Astrocyte (in vitro differentiated cells and primary cell): ENCODE results near the gene SLC36A1. TPM values are rescaled to one million over a fixed set of nuclear protein-coding genes. Genes with fewer than 3 reads are reported as not detected.

Experiments
- DNase-seq: peaks from one replicate; pipeline ENCODE4 v3.0.0-alpha.2; 2010; ENCODE audit warnings: low read depth
- FAIRE-seq: peaks from 2 replicates; lab custom pipeline; 2011; peaks lifted over from hg19 to GRCh38; lab: Jason Lieb, UNC
- H2AFZ ChIP-seq: 2 replicates; pipeline ENCODE4 v1.6.0; 2012; ENCODE audit warnings: low read depth, low read length, inconsistent platforms
- H3K27ac ChIP-seq: 2 replicates; pipeline ENCODE4 v1.5.1; 2011; ENCODE audit warnings: low read depth, low read length, inconsistent platforms
- H3K27me3 ChIP-seq: 2 replicates; pipeline ENCODE4 v1.6.0; 2011; ENCODE audit warnings: low read length, inconsistent platforms; ENCODE audit not compliant: insufficient read depth
- H3K36me3 ChIP-seq: 2 replicates; pipeline ENCODE4 v1.5.1; 2011; ENCODE audit warnings: low read length, inconsistent platforms; ENCODE audit not compliant: insufficient read depth
- H3K4me1 ChIP-seq: 2 replicates; pipeline ENCODE4 v1.5.1; 2011; ENCODE audit warnings: low read length, inconsistent platforms; ENCODE audit not compliant: insufficient read depth
- H3K4me2 ChIP-seq: 2 replicates; pipeline ENCODE4 v1.6.0; 2012; ENCODE audit warnings: low read length, inconsistent platforms
- H3K4me3 ChIP-seq: 2 replicates; pipeline ENCODE4 v1.5.1; 2011; ENCODE audit warnings: low read depth, mild to moderate bottlenecking, low read length, inconsistent platforms; ENCODE audit not compliant: insufficient read depth
- H3K79me2 ChIP-seq: 2 replicates; pipeline ENCODE4 v1.6.0; 2012; ENCODE audit warnings: mild to moderate bottlenecking, low read length, inconsistent platforms; ENCODE audit not compliant: insufficient read depth
- H3K9ac ChIP-seq: 2 replicates; pipeline ENCODE4 v1.6.0; 2012; ENCODE audit warnings: mild to moderate bottlenecking, low read length, inconsistent platforms
- H3K9me3 ChIP-seq: 2 replicates; pipeline ENCODE4 v1.5.1; 2012; ENCODE audit warnings: low read depth, mild to moderate bottlenecking, low read length, inconsistent platforms; ENCODE audit not compliant: insufficient read depth
- H4K20me1 ChIP-seq: 2 replicates; pipeline ENCODE4 v1.6.0; 2012; ENCODE audit warnings: low read length, inconsistent platforms; ENCODE audit not compliant: insufficient read depth
- H3K27ac Mint-ChIP-seq: one replicate; pipeline ENCODE4 v1.8.0; 2021; ENCODE audit warnings: mild to moderate bottlenecking, mixed read lengths; ENCODE audit not compliant: unreplicated experiment
- H3K27me3 Mint-ChIP-seq: one replicate; pipeline ENCODE4 v1.8.0; 2021; ENCODE audit warnings: low read depth, mixed read lengths; ENCODE audit not compliant: unreplicated experiment
- H3K36me3 Mint-ChIP-seq: one replicate; pipeline ENCODE4 v1.8.0; 2021; ENCODE audit warnings: low read depth, mixed read lengths; ENCODE audit not compliant: unreplicated experiment
- H3K4me1 Mint-ChIP-seq: one replicate; pipeline ENCODE4 v1.8.0; 2021; ENCODE audit warnings: low read depth, mixed read lengths; ENCODE audit not compliant: unreplicated experiment
- H3K4me3 Mint-ChIP-seq: one replicate; pipeline ENCODE4 v1.8.0; 2021; ENCODE audit warnings: mild to moderate bottlenecking, moderate library complexity, mixed read lengths; ENCODE audit not compliant: unreplicated experiment
- H3K9me3 Mint-ChIP-seq: one replicate; pipeline ENCODE4 v1.8.0; 2021; ENCODE audit warnings: mild to moderate bottlenecking, mixed read lengths; ENCODE audit not compliant: unreplicated experiment
- EZH2 ChIP-seq: IDR thresholded peaks from 2 replicates; pipeline ENCODE4 v1.6.1; 2012; ENCODE audit warnings: mild to moderate bottlenecking, low read length, inconsistent platforms; ENCODE audit not compliant: insufficient read depth
- total RNA-seq: library from RNA; stranded (reverse); gene quantifications from 2 replicates; pipeline ENCODE4 v1.2.1, GENCODE V29; 2021
- TF ChIP-seq, protein P1 (sequence below): IDR thresholded peaks from 2 replicates; pipeline ENCODE4 v1.5.1; 2011; ENCODE audit warnings: low read depth, mild to moderate bottlenecking, inconsistent platforms, low read length, moderate library complexity; ENCODE audit not compliant: insufficient read depth

Gene SLC36A1
- total RNA-seq, 1 donor from 2014 or later, result 6.4 TPM

DNA sequence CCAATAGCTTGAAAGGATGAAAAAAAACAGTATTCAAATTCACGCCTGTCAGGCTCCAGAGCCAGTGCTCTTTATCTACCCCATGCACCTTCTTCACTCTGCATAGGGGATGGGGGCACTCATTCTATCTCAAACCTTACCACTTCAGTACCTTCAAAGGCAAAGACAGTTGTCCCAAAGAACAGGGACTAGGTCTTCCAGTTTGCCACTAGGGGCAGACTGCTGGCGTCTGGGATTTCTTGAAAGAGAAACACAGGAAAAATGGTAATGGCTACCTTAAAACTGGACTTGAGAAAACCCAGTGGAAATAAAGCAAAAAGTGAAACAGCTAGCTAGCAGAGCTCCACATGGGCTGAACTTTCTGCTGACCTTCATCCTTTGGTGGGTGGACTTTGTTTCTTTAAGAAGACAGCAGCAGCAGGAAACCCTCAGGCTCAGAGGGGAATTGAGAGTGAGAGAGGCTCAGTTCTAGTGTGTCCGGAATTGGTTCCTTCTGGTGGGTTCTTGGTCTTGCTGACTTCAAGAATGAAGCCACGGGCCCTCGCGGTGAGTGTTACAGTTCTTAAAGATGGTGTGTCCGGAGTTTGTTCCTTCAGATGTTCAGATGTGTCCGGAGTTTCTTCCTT is 41.0 kb upstream of the SLC36A1 start:
- Mint-ChIP-seq H3K27ac (no peak overlapping the region), H3K4me1 (no peaks in the 10 kb centered on the region), H3K4me3 (no peak overlapping the region), H3K27me3 (peaks cover under 1% of the 10 kb centered on the region), H3K9me3 (peaks cover 5% of the 10 kb centered on the region), H3K36me3 (no peaks in the 10 kb centered on the region)
- Histone ChIP-seq H3K4me2 (no peak overlapping the region), H3K9ac (no peak overlapping the region), H3K27me3 (no peaks in the 10 kb centered on the region), H3K4me1 (no peaks in the 10 kb centered on the region), H3K27ac (no peak overlapping the region), H4K20me1 (no peaks in the 10 kb centered on the region), H3K9me3 (no peaks in the 10 kb centered on the region), H3K36me3 (no peaks in the 10 kb centered on the region), H3K79me2 (no peaks in the 10 kb centered on the region), H3K4me3 (no peak overlapping the region), H2AFZ (no peak overlapping the region)
- FAIRE-seq (no peak), DNase-seq (no peak)
- TF ChIP-seq, protein P1, sequence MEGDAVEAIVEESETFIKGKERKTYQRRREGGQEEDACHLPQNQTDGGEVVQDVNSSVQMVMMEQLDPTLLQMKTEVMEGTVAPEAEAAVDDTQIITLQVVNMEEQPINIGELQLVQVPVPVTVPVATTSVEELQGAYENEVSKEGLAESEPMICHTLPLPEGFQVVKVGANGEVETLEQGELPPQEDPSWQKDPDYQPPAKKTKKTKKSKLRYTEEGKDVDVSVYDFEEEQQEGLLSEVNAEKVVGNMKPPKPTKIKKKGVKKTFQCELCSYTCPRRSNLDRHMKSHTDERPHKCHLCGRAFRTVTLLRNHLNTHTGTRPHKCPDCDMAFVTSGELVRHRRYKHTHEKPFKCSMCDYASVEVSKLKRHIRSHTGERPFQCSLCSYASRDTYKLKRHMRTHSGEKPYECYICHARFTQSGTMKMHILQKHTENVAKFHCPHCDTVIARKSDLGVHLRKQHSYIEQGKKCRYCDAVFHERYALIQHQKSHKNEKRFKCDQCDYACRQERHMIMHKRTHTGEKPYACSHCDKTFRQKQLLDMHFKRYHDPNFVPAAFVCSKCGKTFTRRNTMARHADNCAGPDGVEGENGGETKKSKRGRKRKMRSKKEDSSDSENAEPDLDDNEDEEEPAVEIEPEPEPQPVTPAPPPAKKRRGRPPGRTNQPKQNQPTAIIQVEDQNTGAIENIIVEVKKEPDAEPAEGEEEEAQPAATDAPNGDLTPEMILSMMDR, result peak; percentile 41
- TF ChIP-seq EZH2, result no peak

DNA sequence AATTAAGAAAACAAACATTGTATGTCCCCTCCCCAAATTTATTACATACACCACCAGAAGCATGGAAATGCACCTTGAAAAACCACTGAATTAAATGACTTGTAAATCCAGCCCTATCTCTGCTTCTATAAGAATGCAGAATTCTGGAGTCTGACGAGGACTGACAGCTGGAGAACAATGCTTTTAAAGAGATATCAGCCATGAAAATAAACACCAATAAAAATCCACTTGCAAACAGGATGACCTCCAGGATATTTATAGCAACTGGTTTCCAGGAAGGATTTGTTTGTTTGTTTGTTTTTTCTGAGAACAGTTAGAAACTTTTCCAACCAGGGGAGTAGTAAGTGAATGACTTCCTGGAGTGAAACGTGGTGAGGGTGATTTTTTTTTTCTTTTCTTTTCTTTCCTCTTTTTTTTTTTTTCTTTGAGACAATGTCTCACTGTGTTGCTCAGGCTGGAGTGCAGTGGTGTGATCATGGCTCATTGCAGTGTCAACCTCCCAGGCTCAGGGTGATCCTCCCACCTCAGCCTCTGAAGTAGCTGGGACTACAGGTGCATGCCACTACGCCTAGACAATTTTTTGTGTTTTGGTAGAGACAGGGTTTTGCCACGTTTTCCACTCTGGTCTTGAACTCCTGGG is 38.7 kb upstream of the SLC36A1 start:
- FAIRE-seq (no peak), DNase-seq (no peak)
- no peak overlapping the region for H3K4me3 ChIP-seq
- Mint-ChIP-seq H3K27me3 (peaks cover 3% of the 10 kb centered on the region), H3K4me1 (no peaks in the 10 kb centered on the region), H3K36me3 (no peaks in the 10 kb centered on the region), H3K9me3 (no peaks in the 10 kb centered on the region), H3K4me3 (no peak overlapping the region), H3K27ac (no peak overlapping the region)
- H3K27ac ChIP-seq, result no peak overlapping the region
- H3K9ac ChIP-seq, result no peak overlapping the region
- no peaks in the 10 kb centered on the region for H3K9me3 ChIP-seq
- no peaks in the 10 kb centered on the region for H4K20me1 ChIP-seq
- no peaks in the 10 kb centered on the region for H3K79me2 ChIP-seq
- TF ChIP-seq, protein P1, result no peak
- no peak for TF ChIP-seq EZH2
- H3K4me1 ChIP-seq, result no peaks in the 10 kb centered on the region
- no peak overlapping the region for H3K4me2 ChIP-seq
- H2AFZ ChIP-seq, result no peak overlapping the region
- no peaks in the 10 kb centered on the region for H3K36me3 ChIP-seq
- no peaks in the 10 kb centered on the region for H3K27me3 ChIP-seq

GRCh38 chr5:151413800-151414199 is 33.6 kb upstream of the SLC36A1 start:
- DNase-seq (no peak), FAIRE-seq (no peak)
- Histone ChIP-seq H3K9me3 (peaks cover 3% of the 10 kb centered on the region), H3K27ac (no peak overlapping the region), H3K79me2 (no peaks in the 10 kb centered on the region), H3K36me3 (no peaks in the 10 kb centered on the region), H2AFZ (no peak overlapping the region), H3K4me1 (no peaks in the 10 kb centered on the region), H3K4me3 (no peak overlapping the region), H3K27me3 (no peaks in the 10 kb centered on the region), H3K9ac (no peak overlapping the region), H4K20me1 (no peaks in the 10 kb centered on the region), H3K4me2 (no peak overlapping the region)
- no peak for TF ChIP-seq EZH2
- TF ChIP-seq, protein P1, result no peak
- Mint-ChIP-seq H3K36me3 (no peaks in the 10 kb centered on the region), H3K4me1 (no peaks in the 10 kb centered on the region), H3K9me3 (peaks cover 20% of the 10 kb centered on the region), H3K27ac (no peak overlapping the region), H3K4me3 (no peak overlapping the region), H3K27me3 (peaks cover 10% of the 10 kb centered on the region)
